ENCODE results near the gene CSTA. TPM values are rescaled to one million over a fixed set of nuclear protein-coding genes. Genes with fewer than 3 reads are reported as not detected.

CSTA gene
- total and polyA plus RNA-seq, 2 of the 8 experiments (the other 6 are each of a cell fraction or from before 2014, with no cell fraction given), result not detected

DNA sequence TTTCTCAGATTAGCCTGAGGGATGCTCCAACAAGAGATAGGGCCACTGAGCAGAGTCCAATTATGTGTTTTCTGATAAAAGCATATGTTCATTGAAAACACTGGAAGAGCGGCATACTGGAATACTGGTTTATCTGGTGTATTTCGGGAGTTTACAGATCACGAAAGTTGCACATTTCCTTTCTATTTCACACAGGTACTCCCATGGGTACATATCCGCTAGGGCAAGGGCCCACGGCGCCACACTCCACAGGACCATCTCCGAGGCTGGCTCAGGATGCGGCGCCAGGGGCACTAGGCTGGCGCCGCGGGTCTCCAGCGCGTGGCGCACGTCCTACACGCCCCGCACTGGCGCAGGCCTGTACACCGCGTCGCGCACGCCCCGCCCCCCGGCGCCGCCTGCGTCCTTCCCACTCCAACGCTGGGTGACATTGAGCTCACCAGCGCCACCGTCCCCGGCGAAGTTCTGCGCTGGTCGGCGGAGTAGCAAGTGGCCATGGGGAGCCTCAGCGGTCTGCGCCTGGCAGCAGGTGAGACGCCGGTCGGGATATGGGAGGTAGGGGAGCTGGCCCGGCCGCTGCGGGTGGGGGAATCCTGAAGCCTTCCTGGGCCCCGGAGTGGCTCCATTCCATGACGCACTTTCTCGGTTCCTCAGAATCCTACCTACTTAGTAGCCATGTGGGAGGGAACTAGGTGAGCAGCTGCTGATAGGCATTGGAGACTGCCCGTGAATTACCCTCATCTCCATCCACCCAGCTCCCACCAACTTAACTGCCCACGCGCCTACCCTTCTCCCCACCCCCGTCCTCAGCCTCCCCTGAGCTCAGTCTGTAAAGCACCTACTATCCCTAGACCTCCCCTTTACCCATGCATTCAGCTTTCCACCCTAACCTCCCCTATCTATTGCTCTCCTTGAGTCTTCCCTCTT, 59.0 kb downstream of the CSTA start, which contains the start of gene FAM162A (continued):
- TF ChIP-seq, protein P1, sequence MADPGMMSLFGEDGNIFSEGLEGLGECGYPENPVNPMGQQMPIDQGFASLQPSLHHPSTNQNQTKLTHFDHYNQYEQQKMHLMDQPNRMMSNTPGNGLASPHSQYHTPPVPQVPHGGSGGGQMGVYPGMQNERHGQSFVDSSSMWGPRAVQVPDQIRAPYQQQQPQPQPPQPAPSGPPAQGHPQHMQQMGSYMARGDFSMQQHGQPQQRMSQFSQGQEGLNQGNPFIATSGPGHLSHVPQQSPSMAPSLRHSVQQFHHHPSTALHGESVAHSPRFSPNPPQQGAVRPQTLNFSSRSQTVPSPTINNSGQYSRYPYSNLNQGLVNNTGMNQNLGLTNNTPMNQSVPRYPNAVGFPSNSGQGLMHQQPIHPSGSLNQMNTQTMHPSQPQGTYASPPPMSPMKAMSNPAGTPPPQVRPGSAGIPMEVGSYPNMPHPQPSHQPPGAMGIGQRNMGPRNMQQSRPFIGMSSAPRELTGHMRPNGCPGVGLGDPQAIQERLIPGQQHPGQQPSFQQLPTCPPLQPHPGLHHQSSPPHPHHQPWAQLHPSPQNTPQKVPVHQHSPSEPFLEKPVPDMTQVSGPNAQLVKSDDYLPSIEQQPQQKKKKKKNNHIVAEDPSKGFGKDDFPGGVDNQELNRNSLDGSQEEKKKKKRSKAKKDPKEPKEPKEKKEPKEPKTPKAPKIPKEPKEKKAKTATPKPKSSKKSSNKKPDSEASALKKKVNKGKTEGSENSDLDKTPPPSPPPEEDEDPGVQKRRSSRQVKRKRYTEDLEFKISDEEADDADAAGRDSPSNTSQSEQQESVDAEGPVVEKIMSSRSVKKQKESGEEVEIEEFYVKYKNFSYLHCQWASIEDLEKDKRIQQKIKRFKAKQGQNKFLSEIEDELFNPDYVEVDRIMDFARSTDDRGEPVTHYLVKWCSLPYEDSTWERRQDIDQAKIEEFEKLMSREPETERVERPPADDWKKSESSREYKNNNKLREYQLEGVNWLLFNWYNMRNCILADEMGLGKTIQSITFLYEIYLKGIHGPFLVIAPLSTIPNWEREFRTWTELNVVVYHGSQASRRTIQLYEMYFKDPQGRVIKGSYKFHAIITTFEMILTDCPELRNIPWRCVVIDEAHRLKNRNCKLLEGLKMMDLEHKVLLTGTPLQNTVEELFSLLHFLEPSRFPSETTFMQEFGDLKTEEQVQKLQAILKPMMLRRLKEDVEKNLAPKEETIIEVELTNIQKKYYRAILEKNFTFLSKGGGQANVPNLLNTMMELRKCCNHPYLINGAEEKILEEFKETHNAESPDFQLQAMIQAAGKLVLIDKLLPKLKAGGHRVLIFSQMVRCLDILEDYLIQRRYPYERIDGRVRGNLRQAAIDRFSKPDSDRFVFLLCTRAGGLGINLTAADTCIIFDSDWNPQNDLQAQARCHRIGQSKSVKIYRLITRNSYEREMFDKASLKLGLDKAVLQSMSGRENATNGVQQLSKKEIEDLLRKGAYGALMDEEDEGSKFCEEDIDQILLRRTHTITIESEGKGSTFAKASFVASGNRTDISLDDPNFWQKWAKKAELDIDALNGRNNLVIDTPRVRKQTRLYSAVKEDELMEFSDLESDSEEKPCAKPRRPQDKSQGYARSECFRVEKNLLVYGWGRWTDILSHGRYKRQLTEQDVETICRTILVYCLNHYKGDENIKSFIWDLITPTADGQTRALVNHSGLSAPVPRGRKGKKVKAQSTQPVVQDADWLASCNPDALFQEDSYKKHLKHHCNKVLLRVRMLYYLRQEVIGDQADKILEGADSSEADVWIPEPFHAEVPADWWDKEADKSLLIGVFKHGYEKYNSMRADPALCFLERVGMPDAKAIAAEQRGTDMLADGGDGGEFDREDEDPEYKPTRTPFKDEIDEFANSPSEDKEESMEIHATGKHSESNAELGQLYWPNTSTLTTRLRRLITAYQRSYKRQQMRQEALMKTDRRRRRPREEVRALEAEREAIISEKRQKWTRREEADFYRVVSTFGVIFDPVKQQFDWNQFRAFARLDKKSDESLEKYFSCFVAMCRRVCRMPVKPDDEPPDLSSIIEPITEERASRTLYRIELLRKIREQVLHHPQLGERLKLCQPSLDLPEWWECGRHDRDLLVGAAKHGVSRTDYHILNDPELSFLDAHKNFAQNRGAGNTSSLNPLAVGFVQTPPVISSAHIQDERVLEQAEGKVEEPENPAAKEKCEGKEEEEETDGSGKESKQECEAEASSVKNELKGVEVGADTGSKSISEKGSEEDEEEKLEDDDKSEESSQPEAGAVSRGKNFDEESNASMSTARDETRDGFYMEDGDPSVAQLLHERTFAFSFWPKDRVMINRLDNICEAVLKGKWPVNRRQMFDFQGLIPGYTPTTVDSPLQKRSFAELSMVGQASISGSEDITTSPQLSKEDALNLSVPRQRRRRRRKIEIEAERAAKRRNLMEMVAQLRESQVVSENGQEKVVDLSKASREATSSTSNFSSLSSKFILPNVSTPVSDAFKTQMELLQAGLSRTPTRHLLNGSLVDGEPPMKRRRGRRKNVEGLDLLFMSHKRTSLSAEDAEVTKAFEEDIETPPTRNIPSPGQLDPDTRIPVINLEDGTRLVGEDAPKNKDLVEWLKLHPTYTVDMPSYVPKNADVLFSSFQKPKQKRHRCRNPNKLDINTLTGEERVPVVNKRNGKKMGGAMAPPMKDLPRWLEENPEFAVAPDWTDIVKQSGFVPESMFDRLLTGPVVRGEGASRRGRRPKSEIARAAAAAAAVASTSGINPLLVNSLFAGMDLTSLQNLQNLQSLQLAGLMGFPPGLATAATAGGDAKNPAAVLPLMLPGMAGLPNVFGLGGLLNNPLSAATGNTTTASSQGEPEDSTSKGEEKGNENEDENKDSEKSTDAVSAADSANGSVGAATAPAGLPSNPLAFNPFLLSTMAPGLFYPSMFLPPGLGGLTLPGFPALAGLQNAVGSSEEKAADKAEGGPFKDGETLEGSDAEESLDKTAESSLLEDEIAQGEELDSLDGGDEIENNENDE (IDR thresholded peaks at IDR 0.05; ENCODE audit: insufficient replicate concordance, low read length), result no peak
- TF ChIP-seq, protein P2, sequence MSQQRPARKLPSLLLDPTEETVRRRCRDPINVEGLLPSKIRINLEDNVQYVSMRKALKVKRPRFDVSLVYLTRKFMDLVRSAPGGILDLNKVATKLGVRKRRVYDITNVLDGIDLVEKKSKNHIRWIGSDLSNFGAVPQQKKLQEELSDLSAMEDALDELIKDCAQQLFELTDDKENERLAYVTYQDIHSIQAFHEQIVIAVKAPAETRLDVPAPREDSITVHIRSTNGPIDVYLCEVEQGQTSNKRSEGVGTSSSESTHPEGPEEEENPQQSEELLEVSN (IDR thresholded peaks at IDR 0.05), result peak; percentile 50; the same call in 1 of the 2 replicates
- TF ChIP-seq POLR2AphosphoS5 (IDR thresholded peaks at IDR 0.05; ENCODE audit: low read depth, low read length) (peak; percentile 90; the same call in 1 of the 2 replicates), HDAC2 (IDR thresholded peaks at IDR 0.05; ENCODE audit: borderline replicate concordance in 1 of 2, low read depth in 2 of 2, low read length in 2 of 2) (peak in 1 of 2 experiments; percentile 91; a peak in 2 of 4 replicates), CREB1 (IDR thresholded peaks at IDR 0.05) (peak; percentile 93), TAF1 (IDR thresholded peaks at IDR 0.05; ENCODE audit: low read depth, low read length) (peak; percentile 74), BRCA1 (IDR thresholded peaks at IDR 0.05; ENCODE audit: low read depth, low read length) (no peak), NANOG (IDR thresholded peaks at IDR 0.05; ENCODE audit: insufficient read depth, low read depth, low read length, poor library complexity, severe bottlenecking) (no peak)

Measured in H1 (cell line).